NB4 (cell line): ENCODE data around the gene ADAMTS4.

ENCODE experiments used
- MYC ChIP-seq: IDR thresholded peaks from 2 replicates; pipeline ENCODE4 v1.6.1; 2011; ENCODE audit warnings: low read depth, low read length
- POLR2A ChIP-seq: IDR thresholded peaks from 2 replicates; pipeline ENCODE4 v1.6.1; 2011; ENCODE audit warnings: mild to moderate bottlenecking; ENCODE audit not compliant: insufficient read length; ENCODE audit errors: extremely low read depth
- TF ChIP-seq, protein P1 (sequence below): IDR thresholded peaks from one replicate; pipeline ENCODE4 v1.5.1; 2012; ENCODE audit warnings: low read depth, low read length

DNA sequence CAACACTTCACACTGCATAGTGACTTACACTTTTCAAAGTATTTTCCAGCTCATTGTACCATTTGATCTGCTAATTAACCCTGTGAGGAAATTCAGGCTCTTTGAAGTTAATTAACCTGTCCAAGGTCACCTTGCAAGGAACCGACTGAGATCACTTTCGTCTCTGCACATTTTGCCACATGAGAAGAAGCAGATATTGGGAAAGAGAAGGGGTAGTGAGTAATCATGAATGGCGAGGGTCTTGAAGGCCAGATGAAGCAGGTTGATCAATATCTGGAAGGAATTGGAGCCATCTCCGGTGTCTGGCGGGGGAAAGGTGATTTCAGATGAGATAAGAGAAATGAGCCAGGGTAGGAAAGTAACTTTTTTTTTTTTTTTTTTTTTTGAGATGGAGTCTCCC lies 21.1 kb upstream of the ADAMTS4 start:
- TF ChIP-seq, protein P1, sequence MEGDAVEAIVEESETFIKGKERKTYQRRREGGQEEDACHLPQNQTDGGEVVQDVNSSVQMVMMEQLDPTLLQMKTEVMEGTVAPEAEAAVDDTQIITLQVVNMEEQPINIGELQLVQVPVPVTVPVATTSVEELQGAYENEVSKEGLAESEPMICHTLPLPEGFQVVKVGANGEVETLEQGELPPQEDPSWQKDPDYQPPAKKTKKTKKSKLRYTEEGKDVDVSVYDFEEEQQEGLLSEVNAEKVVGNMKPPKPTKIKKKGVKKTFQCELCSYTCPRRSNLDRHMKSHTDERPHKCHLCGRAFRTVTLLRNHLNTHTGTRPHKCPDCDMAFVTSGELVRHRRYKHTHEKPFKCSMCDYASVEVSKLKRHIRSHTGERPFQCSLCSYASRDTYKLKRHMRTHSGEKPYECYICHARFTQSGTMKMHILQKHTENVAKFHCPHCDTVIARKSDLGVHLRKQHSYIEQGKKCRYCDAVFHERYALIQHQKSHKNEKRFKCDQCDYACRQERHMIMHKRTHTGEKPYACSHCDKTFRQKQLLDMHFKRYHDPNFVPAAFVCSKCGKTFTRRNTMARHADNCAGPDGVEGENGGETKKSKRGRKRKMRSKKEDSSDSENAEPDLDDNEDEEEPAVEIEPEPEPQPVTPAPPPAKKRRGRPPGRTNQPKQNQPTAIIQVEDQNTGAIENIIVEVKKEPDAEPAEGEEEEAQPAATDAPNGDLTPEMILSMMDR: no peak
- TF ChIP-seq MYC (no peak), POLR2A (no peak)
